ENCODE measurements around the gene CORO1A.

DNA sequence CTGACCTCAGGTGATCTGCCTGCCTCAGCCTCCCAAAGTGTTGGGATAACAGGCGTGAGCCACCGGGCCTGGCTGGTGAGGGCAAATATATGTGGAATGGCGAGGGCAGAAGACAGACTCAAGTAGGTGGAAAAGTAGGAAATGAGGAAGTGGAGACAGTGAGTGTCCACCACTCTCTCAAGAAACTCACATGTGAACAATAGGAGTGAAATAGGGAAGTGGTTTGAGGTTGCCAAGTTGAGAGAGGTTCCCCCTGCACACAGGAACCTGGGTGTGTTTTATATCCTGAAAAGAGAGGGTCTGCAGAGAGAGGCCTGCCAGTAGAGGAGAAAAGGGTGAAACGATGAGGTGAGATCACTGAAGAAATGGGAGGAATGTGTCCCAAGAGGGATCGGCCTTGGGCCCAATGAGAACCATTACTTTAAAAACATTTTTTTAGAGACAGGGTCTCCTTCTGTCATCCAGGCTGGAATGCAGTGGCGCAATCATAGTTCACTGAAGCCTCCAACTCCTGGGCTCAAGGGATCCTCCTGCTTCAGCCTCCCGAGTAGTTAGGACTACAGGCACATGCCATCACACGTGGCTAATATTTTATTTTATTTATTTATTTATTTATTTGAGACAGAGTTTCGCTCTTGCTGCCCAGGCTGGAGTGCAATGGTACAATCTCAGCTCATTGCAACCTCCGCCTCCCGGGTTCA, 17.1 kb upstream of the CORO1A start:
- no peak for TF ChIP-seq EZH2 (IDR thresholded peaks at IDR 0.05; ENCODE audit: insufficient read depth, low read length)
- TF ChIP-seq, protein P1, sequence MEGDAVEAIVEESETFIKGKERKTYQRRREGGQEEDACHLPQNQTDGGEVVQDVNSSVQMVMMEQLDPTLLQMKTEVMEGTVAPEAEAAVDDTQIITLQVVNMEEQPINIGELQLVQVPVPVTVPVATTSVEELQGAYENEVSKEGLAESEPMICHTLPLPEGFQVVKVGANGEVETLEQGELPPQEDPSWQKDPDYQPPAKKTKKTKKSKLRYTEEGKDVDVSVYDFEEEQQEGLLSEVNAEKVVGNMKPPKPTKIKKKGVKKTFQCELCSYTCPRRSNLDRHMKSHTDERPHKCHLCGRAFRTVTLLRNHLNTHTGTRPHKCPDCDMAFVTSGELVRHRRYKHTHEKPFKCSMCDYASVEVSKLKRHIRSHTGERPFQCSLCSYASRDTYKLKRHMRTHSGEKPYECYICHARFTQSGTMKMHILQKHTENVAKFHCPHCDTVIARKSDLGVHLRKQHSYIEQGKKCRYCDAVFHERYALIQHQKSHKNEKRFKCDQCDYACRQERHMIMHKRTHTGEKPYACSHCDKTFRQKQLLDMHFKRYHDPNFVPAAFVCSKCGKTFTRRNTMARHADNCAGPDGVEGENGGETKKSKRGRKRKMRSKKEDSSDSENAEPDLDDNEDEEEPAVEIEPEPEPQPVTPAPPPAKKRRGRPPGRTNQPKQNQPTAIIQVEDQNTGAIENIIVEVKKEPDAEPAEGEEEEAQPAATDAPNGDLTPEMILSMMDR (IDR thresholded peaks at IDR 0.05; ENCODE audit: insufficient read depth, low read depth, low read length), result no peak
